ENCODE data around the gene SHKBP1.
A peak's percentile ranks its signal among the peaks of the same experiment; 100 is the strongest.

The SHKBP1 gene

GRCh38 chr19:40567750-40568494 lies 8.8 kb upstream of the SHKBP1 start:
- Mint-ChIP-seq H3K27me3 (ENCODE audit: low read depth, poor library complexity) (peaks cover 88% of the 10 kb centered on the region), H3K4me3 (peak overlapping the region; percentile 34)
- DNase-seq, result peak; percentile 53

GRCh38 chr19:40570313-40571004 lies 6.2 kb upstream of the SHKBP1 start:
- Mint-ChIP-seq H3K27ac (no peak overlapping the region), H3K36me3 (ENCODE audit: low read depth) (no peaks in the 10 kb centered on the region), H3K4me3 (peak overlapping the region; percentile 76), H3K9me3 (peaks cover 6% of the 10 kb centered on the region), H3K27me3 (ENCODE audit: low read depth, poor library complexity) (peaks cover 76% of the 10 kb centered on the region), H3K4me1 (peaks cover 12% of the 10 kb centered on the region)
- peak; percentile 100 for DNase-seq
- no peak for TF ChIP-seq CTCF (IDR thresholded peaks at IDR 0.05)

More at GRCh38 chr19:40567750-40568494, 8.8 kb upstream of the SHKBP1 start:
- H3K27ac Mint-ChIP-seq, result no peak overlapping the region
- H3K9me3 Mint-ChIP-seq, result peaks cover 6% of the 10 kb centered on the region
- TF ChIP-seq CTCF (IDR thresholded peaks at IDR 0.05), result no peak
- H3K4me1 Mint-ChIP-seq, result peaks cover 12% of the 10 kb centered on the region
- H3K36me3 Mint-ChIP-seq (ENCODE audit: low read depth), result no peaks in the 10 kb centered on the region

- Mint-ChIP-seq H3K27ac (no peak overlapping the region), H3K27me3 (ENCODE audit: low read depth, poor library complexity) (peaks cover 71% of the 10 kb centered on the region), H3K9me3 (peaks cover 6% of the 10 kb centered on the region)
Measured at GRCh38 chr19:40571005-40571318, 5.7 kb upstream of the SHKBP1 start.

GRCh38 chr19:40571831-40572495 lies 4.7 kb upstream of the SHKBP1 start:
- no peak for TF ChIP-seq CTCF (IDR thresholded peaks at IDR 0.05)
- Mint-ChIP-seq H3K4me3 (no peak overlapping the region), H3K9me3 (peaks cover 3% of the 10 kb centered on the region), H3K36me3 (ENCODE audit: low read depth) (no peaks in the 10 kb centered on the region), H3K27me3 (ENCODE audit: low read depth, poor library complexity) (peaks cover 61% of the 10 kb centered on the region), H3K4me1 (peaks cover 16% of the 10 kb centered on the region), H3K27ac (no peak overlapping the region)
- DNase-seq, result no peak

More at GRCh38 chr19:40571005-40571318, 5.7 kb upstream of the SHKBP1 start:
- no peak for DNase-seq
- H3K4me1 Mint-ChIP-seq, result peaks cover 14% of the 10 kb centered on the region
- no peak for TF ChIP-seq CTCF (IDR thresholded peaks at IDR 0.05)
- peak overlapping the region; percentile 57 for H3K4me3 Mint-ChIP-seq
- no peaks in the 10 kb centered on the region for H3K36me3 Mint-ChIP-seq (ENCODE audit: low read depth)

GRCh38 chr19:40575326-40575725 lies 1.3 kb upstream of the SHKBP1 start:
- no peak for TF ChIP-seq CTCF (IDR thresholded peaks at IDR 0.05)
- Mint-ChIP-seq H3K4me3 (peak overlapping the region; percentile 15), H3K27ac (no peak overlapping the region), H3K9me3 (peaks cover 3% of the 10 kb centered on the region), H3K27me3 (ENCODE audit: low read depth, poor library complexity) (peaks cover 28% of the 10 kb centered on the region), H3K4me1 (peaks cover 23% of the 10 kb centered on the region), H3K36me3 (ENCODE audit: low read depth) (peaks cover 4% of the 10 kb centered on the region)
- DNase-seq, result no peak
